ENCODE results near the gene MAPKBP1.
"Not testable (repeated sequence)": the region's sequence is repeated elsewhere in the genome, so short reads cannot be mapped to it uniquely, and the experiment has no call there.

Gene MAPKBP1

GRCh38 chr15:41827880-41828806 is 53.9 kb downstream of the MAPKBP1 start, which contains the start of gene JMJD7:
TSS of gene JMJD7 (plus strand) at chr15:41828092. CDS start at chr15:41828125, 33 bp downstream.
- peak; percentile 93 for DNase-seq (ENCODE audit: low read depth)

DNA sequence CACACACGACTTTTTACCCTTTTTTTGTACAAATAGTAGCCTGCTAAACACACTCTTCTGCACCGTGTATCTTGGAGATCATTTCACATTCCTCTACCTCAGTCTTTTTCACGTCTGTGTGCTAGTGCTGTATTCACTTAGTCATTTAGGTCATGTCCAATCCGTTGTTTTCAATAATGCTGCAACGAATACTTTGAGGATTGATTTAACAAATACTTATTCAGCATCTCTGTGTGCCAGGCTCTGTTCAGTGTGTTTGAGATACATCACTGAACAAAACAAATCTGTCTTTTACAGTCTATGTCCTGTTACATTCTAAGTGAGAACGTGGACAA is 54.5 kb downstream of the MAPKBP1 start:
- DNase-seq (ENCODE audit: low read depth), result no peak

- DNase-seq (ENCODE audit: low read depth), result no peak
These were observed 55.8 kb downstream of the MAPKBP1 start for GRCh38 chr15:41829959-41830646.

DNA sequence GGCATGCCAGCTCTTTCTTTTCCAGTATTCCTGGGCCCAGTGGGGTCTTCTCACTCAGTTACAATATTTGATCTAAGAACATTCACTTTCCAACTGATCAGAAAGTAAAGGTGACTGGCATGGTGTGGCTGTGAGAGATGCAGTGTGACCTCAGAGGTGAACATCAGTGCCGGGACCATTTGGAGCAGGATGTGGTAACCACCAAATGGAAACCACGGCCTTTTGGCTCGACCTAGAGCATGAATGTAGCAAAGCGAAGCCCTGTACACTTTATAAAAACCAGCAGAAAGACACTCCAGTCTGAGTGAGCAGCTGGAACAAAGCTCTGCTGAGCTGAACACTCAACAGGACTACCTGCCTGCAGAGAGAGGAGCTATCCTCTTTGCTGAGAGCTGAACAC is 57.0 kb downstream of the MAPKBP1 start:
- DNase-seq (ENCODE audit: low read depth), result not testable (repeated sequence)

GRCh38 chr15:41832208-41832607 is 57.9 kb downstream of the MAPKBP1 start:
- DNase-seq (ENCODE audit: low read depth), result no peak

DNA sequence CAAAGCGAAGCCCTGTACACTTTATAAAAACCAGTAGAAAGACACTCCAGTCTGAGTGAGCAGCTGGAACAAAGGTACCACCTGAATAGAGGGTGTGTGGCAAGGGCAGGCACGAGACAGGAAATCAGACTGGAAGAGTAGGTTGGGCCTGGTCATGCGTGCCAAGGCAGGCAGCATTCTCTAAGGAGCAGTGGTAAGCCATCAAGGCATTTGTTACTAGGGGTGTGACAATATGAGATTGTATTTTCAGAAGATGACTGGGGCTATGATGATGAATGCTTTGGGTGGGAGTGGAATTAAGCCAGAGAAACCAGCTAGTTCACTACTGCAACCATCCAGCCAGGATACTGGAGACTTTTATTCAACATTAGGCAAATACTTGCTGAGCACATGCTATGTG is 58.6 kb downstream of the MAPKBP1 start:
- DNase-seq (ENCODE audit: low read depth), result no peak

DNA sequence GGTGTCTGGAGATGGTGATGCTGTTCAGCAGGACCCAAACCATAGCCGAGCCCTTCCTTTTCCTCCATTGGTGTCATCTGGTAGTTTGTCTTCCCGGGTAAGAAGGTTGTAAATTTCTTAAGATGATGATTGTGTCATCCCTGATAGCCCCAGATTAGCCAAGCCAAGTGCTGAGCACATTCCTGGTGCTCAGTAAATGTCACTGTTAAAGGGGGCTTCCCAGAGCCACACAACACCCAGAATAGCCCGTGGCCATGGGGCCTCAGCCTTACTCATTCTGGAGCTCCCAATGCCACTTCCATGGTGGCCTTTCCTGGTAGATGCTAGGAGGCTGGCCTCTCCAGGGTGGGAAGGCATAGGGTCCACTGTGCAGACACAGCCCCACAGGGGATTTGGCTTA is 59.8 kb downstream of the MAPKBP1 start:
- DNase-seq (ENCODE audit: low read depth), result no peak

GRCh38 chr15:41836073-41836472 is 61.8 kb downstream of the MAPKBP1 start:
- no peak for DNase-seq (ENCODE audit: low read depth)

DNA sequence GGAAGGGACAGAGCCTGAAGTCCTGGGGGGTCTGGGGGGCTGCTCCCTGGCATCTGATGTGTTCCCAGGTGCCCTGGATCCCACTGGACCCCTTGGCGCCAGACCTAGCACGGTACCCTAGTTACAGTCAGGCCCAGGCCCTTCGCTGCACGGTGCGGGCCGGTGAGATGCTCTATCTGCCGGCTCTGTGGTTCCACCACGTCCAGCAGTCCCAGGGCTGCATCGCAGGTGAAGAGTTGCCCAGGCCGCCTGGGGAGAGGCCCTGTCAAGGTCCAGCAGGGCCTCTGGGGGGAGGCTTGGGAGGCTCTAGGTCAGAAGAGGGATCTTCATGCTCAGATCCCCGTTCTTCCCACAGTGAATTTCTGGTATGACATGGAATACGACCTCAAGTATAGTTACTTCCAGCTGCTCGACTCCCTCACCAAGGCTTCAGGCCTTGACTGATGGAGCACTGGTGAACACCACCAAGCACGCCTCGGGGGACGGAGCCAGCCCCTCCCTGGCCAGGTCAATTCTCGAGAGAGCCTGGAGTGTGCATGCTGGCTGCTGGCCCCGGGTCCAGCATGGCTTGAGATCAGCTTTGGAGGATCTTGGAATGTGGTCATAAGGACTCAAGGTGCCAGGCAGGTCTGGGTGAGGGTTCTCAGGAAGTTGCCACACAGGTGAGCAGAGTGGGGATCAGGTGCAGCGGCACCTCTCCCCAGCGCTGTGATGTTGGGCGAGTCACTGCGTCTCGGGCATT is 62.6 kb downstream of the MAPKBP1 start:
- DNase-seq (ENCODE audit: low read depth), result no peak

GRCh38 chr15:41838400-41838897 is 64.2 kb downstream of the MAPKBP1 start, which contains the start of gene PLA2G4B:
TSS of gene PLA2G4B (plus strand) at chr15:41838847. CDS start at chr15:41838914, 67 bp downstream.
- DNase-seq (ENCODE audit: low read depth), result no peak

DNA sequence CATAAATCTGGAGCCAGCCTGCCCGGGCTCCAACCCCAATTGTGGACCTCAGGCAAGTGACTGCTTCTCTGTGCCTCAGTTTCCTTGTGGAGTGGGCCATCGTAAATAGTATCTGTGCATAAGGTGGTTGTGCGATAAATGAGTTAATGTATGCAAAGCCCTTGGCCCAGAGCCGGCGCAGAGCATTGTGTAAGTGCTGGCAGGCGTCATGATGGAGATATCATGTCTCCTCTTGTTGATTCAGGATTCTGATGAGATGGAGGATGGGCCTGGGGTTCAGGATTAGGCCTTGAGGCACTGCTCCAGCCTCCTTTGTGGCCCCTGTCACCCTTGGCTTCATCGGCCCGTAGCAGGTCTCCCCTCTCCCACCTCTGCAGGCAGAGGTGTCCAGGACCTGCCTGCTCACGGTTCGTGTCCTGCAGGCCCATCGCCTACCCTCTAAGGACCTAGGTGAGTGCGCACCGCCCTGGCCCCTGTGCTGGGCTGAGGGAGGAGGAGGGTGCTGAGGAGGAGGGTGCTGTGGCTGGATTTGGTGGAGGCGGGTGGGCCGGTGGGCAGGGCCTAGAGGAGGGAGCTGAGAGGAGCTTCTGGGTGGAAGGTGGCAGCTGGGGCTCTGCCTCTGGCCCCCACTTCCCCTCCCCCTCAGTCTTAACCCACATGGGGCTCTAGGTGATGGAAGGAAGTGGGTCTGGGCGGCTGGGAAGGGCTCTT is 65.7 kb downstream of the MAPKBP1 start:
- DNase-seq (ENCODE audit: low read depth), result no peak

DNA sequence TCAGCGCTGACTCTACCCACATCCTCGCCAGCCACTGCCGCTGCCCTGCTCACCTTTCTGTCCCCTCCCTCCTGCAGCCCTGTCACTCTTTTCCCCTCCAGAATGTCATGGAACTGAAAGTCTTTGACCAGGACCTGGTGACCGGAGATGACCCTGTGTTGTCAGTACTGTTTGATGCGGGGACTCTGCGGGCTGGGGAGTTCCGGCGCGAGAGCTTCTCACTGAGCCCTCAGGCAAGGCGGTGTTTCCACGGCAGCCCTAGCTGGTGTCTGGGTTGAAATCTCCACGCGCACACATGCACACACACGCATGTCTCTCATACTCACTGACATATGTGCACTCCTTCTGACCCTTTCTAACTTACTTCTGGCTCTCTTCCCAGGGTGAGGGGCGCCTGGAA is 66.4 kb downstream of the MAPKBP1 start:
- no peak for DNase-seq (ENCODE audit: low read depth)

- no peak for DNase-seq (ENCODE audit: low read depth)
These were observed 66.8 kb downstream of the MAPKBP1 start for GRCh38 chr15:41841131-41841530.

DNA sequence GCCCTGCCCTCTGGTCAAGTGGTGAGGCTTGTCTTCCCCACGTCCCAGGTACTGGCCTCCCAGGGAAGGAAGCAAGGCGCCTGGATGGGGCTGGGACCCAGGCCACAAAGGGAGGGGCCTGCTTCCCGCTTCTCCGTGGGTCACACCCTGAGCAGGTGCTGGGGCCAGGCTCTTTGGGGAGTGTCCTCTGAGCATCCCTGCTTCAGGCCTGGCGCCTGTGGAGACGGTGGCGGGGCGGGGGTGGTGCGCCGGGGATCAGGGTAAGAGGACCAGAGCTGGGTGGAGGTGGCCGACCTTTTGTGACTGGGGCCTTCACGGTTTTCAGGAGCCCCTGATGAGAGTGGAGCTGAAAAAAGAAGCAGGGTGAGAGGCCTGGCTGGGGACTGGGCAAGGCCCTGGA is 67.9 kb downstream of the MAPKBP1 start:
- DNase-seq (ENCODE audit: low read depth), result no peak

GRCh38 chr15:41843571-41843970 is 69.3 kb downstream of the MAPKBP1 start:
- DNase-seq (ENCODE audit: low read depth), result no peak

DNA sequence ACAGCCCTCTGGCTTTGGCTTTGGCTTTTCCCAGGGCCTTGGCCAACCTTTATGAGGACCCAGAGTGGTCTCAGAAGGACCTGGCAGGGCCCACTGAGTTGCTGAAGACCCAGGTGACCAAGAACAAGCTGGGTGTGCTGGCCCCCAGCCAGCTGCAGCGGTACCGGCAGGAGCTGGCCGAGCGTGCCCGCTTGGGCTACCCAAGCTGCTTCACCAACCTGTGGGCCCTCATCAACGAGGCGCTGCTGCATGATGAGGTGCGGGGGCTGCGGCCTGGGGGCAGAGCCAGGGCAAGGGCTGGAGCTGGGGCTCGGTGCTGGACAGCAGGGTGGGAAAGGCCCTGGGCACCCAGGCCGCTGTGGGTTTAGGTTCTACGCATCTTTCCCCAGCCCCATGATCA is 70.5 kb downstream of the MAPKBP1 start:
- DNase-seq (ENCODE audit: low read depth), result no peak

- no peak for DNase-seq (ENCODE audit: low read depth)
These were observed 72.9 kb downstream of the MAPKBP1 start for GRCh38 chr15:41847206-41847605.

GRCh38 chr15:41847981-41848380 is 73.7 kb downstream of the MAPKBP1 start:
- no peak for DNase-seq (ENCODE audit: low read depth)

GRCh38 chr15:41848631-41849030 is 74.3 kb downstream of the MAPKBP1 start:
- peak; percentile 15 for DNase-seq (ENCODE audit: low read depth)

- DNase-seq (ENCODE audit: low read depth), result no peak
These were observed 74.9 kb downstream of the MAPKBP1 start for GRCh38 chr15:41849204-41849603.

- DNase-seq (ENCODE audit: low read depth), result no peak
These were observed 75.6 kb downstream of the MAPKBP1 start for GRCh38 chr15:41849861-41850260.

Measured in stimulated activated CD8-positive, alpha-beta memory T cell treated with anti-CD3 and anti-CD28 coated beads, Interleukin-4, amount 100 ng/mL, for 24 hours (primary cell).